NCI-H2227 treated with DMSO at 0.1 percent for 48 hours (cell line): Measurements from ENCODE around the gene CABLES2.

Experiments
- DNase-seq: peaks from one replicate; lab custom pipeline; 2025; lab: John Stamatoyannopoulos, UW

Gene CABLES2

DNA sequence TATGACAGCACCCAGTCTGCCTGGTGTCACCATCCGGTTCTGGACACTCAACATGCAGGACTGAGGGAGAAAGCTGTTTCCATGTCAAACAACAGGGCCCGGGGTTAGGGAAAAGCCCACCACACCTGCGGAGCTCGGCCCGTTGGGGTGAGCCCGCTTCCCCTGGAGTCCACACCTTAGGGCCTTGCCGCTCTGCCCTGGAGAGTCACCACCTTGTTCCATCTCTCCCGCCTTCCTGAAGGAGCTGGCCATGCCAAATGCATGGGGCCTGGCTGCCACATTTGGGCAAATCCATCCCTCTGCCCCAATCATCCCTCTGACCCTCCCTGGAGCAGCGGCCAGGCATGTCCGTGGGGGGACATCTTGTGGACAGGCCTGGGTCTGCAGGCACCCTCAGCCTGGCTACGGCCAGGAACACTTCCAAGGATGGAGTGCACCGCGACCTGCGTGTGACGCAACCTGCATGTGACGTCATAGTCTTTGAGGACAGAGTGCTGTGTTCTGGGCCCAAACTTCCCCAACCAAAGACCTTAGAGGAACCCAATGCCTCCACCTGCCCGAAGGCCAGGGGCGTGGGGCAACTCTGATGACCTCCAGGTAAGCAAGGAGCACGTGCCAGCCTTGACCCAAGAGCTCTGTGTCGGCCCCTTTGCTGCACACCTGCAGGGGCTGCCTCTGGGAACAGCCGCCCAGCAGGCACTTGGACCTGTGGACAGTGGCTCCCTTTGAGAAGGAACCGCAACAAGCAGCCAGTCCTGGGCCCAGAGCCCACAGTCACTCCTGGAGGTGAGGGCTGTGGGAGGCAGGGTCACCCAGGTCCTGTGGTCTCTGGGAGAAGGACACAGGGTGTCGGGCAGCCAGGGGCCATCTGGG is 1.7 kb downstream of the CABLES2 start:
- no peak for DNase-seq

DNA sequence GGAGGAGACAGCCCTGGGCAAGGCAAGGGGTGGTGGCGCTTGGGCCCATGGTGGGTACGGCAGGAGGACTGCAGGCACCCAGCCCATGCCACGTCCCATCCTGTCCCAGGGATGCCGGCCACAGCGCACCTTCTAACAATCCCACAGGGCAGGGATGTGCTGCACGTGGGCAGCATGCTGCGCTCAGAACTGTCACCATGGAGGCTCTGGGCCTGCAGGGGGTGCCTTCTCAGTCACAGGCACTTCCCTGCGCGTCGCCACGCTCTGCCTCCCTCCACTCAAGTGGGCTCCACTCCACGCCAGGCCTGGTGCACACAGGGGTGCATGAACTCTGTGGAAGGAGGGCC is 2.4 kb downstream of the CABLES2 start:
- DNase-seq: no peak

DNA sequence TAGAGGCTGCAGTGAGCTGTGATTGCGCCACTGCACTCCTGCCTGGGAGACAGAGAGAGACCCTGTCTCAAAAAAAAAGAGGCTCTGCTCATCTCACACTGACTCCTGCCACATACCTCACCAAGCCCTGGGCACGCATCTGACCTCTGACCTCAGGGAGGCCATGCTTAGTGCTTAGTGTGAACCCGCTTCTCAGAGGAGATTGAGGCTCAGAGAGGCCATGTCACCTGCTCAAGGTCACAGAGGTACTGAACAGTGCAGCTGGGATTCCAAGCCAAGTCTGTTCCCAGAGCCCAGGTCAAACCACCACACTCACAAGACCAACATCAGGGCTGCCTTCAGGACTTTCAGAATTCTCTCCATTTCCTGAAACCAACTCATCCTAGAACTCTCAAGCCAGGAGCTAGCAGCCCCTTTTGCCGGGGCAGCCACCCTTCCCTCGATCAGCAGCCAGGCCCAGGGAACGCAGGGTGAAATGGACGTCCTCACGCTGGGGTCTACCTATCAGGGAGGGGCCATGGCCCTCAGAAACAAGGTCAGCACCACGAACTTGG is 2.9 kb downstream of the CABLES2 start:
- no peak for DNase-seq

DNA sequence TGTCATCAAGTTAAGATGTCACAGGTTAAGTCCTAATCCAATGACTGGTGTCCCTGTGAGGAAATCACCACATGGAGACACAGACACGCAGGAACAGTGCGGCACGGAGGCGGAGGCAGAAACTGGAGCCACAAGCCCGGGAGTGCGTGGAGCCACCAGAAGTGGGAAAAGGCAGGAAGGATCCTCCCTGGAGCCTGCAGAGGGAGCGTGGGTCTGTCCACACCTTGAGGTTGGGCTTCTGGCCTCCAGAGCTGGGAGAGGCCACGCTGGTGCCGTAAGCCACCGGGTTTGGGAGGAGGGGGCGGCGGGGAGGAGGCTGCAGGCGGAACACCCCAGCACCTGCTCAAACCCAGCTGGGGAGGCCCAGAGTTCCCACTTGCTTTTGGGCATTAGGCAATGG is 3.8 kb downstream of the CABLES2 start:
- DNase-seq: no peak

DNA sequence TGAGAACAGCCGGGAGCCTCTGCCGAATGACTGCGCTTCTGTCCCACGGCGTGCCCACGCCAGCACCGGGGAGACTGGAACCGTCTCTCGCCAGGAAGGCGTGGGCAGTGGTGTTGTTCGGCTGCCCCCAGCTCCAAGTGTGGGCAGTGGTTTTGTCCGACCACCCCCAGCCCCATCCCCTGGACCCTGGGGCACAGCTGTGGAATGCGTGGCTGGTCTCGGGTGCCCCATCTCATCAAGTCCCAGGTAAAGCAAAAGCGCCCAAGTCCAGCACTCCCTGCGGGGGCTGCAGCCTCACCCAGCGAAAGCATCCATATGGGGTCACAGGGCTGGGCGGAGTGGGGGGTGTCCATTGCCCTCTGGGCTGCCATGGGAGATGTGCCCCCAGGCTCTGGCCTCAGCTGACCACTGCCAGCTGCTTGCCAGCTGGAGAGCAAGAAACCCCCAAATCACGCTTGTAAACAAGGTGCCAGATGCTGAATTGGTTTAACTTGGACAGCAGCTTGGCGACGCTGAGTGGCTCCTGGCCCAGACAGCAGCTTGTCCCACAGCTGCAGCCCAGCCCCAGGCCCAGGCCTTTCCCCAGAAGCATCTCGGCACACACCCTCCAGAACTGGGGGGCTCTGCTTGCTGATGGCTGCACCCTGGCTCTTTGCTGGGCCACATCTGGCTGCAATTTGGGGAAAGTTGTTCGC is 4.5 kb downstream of the CABLES2 start:
- DNase-seq: no peak

DNA sequence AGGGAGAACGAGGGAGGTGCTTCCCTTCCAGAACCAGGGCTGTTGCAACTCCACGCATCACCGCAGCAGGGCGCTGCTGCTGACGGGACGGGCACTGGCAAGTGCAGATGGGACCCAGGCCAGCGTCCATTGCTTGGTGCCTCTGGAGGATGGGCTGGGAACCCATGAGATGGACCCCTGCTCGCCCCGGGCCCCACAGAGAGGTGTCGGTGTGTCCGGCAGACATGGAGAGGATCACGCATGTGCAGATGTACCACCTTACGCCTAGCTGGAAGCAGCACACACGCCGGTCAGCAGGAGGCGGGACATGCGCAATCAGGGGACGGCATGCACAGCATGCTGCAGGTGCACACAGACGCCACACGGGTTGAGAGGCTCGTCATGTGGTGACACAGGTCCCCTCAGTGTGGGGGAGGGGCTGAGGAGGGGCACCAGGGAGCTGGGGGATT is 5.7 kb downstream of the CABLES2 start:
- DNase-seq: no peak

DNA sequence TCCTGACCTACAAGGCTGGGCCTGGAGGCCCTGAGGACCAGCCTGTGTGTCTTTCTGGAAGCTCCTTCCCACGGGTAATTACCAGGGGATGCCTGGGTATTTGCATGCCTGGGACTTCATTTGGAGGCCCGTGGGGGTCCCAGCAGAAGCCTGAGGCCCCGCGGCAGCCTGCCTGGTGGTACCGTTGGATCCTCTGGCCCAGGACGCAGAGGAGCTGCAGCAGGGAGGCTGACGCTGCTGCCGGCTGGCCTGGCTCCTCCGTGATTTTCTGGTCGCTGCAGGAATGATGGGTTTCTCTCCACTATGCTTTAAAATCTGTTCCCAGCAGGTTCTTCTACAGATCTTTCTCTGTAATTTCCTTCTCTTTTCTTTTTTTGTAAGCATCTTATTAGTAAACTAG is 6.5 kb downstream of the CABLES2 start:
- no peak for DNase-seq

DNA sequence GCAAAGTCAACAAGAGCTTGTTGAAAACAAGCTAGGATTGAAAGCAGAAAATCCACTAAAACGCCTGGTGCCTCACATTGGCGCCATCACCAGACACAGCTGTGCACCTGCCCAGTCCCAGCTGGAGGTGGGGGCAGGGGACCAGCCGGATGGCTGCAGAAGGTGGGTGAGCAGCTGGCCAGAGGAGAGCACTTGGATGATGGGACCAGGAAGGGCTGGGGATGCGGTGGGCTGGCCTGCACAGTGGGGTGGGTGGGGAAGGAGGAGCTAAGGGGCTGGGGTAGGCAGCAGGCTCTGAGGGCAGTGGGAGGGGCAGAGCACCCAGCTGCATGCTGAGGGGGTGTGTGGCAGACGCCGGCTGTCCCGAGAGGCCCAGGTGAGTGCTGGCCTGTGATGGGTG is 7.1 kb downstream of the CABLES2 start:
- no peak for DNase-seq

DNA sequence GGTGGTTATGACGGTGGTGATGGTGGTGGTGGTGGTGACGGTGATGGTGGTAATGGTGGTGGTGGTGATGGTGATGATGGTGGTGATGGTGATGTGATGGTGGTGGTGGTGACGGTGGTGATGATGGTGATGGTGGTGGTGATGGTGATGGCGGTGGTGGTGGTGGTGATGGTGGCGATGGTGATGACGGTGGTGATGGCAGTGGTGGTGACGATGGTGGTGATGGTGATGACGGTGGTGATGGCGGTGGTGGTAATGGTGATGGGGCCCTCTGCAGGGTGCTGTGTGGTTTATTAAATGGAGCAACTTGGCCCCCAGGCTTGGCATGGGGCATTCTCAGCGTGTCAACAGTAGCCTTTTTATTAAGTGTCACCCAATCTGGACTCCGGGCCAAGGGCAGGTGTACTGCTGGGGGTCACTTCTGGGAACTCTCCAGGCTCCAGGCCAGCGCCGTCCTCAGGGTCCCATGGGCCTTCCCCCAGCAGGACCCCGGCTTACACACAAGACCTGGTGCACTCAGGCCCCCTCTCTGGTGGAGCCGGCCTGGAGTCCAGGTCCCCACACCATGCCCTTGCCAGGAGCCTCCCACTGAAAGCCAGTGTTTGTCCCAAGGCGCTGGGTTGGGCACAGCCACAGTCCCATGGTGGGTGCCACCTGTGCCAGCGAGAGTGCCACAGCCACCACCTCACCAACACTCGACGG is 8.8 kb downstream of the CABLES2 start:
- no peak for DNase-seq

DNA sequence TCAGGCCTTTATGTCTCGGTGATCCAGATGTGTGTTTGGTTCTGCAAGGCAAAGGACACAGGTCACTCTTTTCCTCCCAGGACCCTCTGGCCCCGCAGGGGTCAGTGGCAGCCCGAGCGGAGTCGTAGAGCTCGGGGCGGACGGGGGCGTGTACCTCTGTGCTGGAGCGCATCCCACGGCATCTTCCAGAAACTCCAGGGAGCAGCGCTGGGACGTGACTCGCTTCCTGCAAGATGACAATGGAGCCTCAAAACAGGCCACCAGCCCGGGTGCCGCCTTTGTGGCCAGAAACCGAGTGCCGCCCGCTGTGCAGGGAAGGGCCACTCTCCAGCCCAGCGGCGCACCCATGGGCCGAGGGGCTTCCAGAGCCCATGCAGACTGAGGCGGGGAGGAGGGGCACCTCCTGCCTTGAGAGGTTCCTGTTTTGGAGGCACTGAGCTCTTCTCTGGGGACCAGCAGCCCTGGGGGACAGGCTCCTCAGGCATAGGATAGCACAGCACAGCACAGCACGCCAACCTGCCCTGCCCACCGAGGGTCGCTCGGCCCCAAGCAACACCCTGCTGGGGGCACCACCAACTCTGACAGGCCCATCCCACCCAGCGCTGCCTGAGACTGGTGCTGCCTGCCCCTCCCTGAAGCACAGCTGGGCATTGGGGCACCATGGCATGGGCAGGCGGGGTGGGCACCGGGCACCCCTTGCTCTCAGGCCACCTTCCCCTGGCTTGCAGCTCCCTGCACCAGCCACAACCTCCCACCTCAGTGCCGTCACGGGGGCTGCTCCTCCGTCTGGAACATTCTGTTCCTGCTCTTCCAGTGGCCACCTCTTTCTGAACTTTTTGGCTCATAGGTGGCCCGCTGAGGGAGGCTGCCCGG is 10.5 kb downstream of the CABLES2 start:
- no peak for DNase-seq

DNA sequence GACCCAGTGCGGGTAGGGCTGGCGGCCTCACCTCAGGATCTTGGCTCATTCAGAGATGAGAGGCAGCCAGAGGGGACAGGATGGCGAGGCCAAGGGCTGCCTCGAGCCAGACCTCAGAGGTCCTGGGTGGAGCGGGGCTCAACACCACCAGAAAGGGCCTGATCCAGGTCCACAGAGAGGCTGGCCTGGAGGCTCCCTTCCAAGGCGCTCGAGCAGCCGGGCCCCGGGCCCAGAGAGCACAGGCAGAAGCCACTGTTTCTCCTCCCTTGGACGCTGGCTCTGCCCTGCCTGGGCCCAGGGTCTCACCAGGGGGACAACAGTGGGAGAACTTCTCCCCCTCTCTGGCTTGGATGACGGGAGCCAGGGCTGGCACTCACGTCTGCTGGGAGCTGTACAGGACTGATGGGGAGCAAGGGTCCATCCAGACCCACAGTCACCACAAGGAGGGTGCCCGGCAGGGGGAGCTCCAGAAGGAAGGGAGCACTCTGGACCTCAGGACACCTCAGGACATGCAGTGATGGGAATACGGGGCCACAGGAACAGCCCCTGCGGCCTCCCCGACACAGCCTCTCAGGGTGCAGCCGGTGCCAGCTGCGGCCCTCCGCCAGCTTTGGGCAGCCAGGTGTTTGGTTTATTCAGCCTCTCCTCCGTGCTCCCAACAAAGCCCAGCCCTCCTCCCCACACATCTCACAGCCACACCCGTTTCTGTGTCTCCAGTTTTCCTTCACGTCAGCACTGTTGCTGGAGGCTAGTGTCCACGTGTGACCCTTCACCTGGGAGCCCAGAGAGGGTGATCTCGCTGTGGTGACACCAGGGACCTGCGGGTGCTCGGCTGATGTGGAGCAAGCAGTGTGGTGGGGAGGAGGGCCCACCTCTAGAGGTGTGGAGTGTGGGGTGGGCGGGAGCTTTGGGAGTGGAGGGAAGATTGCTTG is 11.5 kb downstream of the CABLES2 start:
- DNase-seq: no peak

DNA sequence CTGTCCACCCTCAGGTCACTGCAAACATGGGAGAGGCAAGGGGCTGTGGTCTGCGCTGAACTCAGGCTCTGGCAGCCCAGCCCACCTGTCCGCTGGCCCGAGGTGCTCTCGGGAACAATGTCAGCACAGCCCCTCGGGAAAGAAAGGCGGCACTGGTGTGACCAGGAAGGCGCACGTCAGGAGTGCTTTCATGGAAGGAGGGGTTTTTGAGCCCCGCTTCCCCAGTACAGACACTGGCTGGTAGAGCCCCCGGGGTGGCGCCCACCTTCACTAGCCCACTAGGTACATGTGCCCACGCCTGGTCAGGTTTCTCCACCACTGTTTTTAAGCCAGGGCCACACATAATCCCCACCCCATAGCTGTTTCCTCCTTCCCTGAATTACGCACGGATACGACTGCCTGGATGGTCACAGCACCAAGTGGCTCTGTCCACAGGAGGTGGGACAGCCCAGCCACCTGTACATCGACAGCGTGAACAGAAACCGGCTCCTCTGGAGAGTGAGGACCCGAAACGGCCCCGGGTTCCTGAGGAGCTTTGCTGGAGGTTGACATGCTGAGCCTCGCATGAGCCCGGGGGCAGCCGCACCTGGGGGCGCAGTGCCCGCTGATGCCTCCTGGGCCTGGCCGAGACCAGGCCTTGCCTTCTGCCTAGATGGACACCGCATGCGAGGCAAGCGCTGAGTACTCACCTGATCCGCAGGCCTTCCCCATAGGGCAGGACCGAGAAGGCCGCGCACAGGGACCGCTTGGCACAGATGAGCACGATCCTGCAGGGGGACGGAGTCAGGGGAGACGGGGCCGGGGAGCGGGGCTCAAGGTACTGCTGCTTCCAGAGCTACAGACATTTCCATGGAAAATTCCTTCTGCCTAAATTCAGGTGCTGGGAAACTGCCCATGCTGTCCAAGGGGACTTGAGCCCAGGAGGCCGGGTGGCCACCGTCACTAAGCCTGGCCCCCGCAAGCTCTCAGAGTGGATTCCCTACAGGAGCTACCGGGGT is 12.5 kb downstream of the CABLES2 start:
- no peak for DNase-seq

DNA sequence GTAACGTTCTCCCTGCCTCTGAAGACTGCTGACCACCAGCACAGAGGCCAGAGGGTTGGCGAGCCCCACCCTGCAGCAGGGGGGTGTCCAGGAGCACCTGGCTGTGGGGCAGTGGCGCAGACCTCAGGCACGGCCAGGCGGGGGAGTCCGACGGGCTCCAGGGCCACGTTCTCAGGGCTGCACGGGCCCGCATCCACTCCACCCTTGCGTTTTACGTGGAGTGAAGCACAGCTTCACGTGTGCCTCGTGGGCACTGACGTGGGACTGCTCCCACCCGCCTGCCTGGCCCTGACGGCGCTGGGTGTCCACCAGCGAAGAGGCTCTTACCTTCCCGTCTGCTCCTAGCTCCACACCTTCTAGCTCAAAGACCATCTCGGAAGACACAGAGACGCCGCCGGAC is 13.3 kb downstream of the CABLES2 start:
- DNase-seq: no peak

DNA sequence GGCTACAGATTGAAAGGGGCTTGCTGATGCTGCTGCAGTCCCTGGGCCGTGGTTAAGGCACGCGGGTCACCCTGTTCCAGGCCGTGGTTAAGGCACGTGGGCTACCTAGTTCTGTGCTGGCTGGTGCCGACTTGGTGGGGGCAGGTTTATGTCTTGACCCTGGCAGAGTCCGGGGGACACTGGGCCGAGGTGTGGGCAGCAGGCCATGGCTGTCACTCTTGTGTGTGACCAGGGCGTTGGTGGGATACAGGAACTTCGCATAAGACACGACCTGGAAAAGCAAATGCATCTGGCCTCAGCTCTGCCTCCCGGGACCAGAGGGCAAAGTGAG is 13.8 kb downstream of the CABLES2 start:
- DNase-seq: no peak

DNA sequence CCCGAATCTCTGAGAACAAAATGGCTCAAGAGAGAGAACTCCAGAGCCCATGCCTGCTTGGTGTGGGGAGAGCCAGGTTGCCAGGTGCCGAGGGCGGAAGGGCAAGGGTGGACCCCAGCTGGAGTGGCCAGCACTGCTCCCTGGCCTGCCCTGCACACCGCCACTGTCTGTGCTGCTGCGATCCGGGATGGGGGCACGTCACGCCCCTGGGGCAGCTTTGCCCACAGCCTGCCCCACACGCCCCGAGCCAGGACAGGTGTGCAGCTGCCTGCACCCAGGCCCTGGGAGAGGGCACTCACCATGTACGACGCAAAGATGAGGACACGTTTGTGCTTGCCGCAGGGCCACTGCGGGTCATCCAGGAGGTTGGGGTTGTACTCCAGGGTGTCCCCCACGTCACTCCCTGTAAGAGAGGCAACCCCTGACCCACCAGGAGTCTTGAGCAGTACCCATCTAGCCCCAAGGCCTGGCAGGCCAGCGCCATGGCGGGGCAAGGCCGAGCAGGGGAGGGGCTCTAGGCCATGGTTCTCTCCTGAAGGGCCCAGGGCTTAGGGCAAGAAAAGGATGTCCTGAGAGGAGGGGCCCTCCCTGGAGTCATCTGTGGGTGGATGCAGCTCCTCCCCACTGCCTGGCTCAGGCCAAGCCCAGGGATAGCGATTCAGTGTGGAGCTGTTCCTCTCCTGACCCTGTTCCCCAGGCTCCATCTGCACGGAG is 14.3 kb downstream of the CABLES2 start:
- DNase-seq: no peak

DNA sequence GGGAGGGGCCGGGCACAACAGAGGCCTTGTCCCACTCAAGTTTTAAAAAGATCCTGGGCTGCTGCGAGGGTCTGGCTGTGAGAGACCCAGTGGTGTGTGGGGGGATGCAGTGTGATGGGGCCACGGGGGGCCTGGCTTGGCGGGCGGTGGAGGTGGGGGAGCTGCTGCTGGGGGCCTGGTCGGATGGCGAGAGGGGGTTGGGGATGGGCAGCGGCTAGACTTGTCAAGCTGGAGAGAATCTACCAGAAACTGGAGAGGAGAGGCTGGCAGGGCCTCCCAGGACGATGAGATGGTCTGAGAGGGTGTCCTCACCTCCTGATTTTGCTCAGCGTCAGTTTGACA is 15.0 kb downstream of the CABLES2 start:
- no peak for DNase-seq

DNA sequence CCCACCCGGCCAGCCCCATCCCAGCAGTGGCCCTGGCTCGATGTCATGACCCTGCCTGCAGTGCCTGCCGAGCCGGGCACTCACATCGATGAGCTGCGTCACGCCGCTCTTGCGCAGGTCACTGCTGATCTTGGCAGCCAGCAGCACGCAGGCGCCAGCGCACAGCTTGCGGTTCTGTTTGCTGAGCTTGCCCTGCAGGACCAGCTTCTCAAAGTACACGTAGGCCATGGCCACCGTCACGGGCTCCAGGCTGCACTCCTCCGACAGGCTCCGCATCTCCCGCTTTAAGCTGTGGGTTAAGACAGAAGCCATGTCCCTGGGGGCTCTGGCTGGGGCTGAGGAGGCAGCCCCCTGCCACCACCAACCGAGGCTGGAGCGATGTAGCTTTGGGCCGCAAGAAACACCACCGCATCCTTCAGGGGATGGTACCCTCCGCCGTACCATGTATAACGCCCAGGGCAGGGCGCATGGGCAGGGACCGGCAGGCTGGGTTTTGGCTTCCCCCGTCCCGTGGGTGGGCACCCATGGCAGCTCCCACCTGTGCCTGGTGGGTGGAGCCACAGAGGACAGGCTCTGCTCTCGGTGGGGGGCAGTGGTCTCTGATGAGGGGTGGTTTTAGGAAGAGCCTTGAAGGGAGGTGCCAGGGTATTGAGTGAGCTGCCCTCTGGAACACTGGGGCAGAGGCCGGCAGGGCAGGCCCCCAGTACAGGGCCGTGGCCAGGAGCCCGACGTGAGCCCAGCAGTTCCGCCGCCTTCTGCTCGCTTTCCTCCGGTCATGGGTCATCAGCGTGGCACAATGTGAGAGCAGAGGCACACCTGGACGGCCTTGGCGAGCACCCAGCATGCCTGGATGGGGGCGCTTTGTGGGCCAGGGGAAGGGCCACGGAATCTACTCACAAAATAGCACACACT is 15.7 kb downstream of the CABLES2 start:
- DNase-seq: no peak
